ENCODE data around the gene TSR1.
A peak's percentile ranks its signal among the peaks of the same experiment; 100 is the strongest.

The TSR1 gene

GRCh38 chr17:2336215-2336851, at the start of gene TSR1:
TSS of gene TSR1 (minus strand) at chr17:2336457. CDS start at chr17:2336427, 30 bp downstream.
- peak; percentile 83 for DNase-seq

GRCh38 chr17:2385240-2386210, 49.3 kb upstream of the TSR1 start:
- no peak for DNase-seq

- DNase-seq = no peak
Measured at GRCh38 chr17:2384439-2385127, 48.3 kb upstream of the TSR1 start.

- no peak for DNase-seq
Measured at GRCh38 chr17:2383628-2384167, 47.4 kb upstream of the TSR1 start.

GRCh38 chr17:2380950-2381649, 44.8 kb upstream of the TSR1 start:
- DNase-seq = no peak

GRCh38 chr17:2380226-2380922, 44.1 kb upstream of the TSR1 start:
- DNase-seq = no peak

- DNase-seq = no peak
Measured at GRCh38 chr17:2379489-2380225, 43.4 kb upstream of the TSR1 start.

GRCh38 chr17:2378905-2379304, 42.6 kb upstream of the TSR1 start:
- no peak for DNase-seq

GRCh38 chr17:2377659-2378058, 41.4 kb upstream of the TSR1 start:
- DNase-seq = no peak

GRCh38 chr17:2376107-2376506, 39.9 kb upstream of the TSR1 start:
- DNase-seq = no peak

GRCh38 chr17:2375406-2375805, 39.1 kb upstream of the TSR1 start:
- DNase-seq = no peak

GRCh38 chr17:2374549-2375285, 38.5 kb upstream of the TSR1 start:
- no peak for DNase-seq

- no peak for DNase-seq
Measured at GRCh38 chr17:2373179-2373578, 36.9 kb upstream of the TSR1 start.

- no peak for DNase-seq
Measured at GRCh38 chr17:2372681-2373080, 36.4 kb upstream of the TSR1 start.

- no peak for DNase-seq
Measured at GRCh38 chr17:2372180-2372579, 35.9 kb upstream of the TSR1 start.

GRCh38 chr17:2371183-2372130, 35.2 kb upstream of the TSR1 start:
- no peak for DNase-seq

GRCh38 chr17:2370211-2370589, 33.9 kb upstream of the TSR1 start:
- DNase-seq = no peak

GRCh38 chr17:2369551-2370210, 33.4 kb upstream of the TSR1 start:
- DNase-seq = no peak

GRCh38 chr17:2369039-2369438, 32.8 kb upstream of the TSR1 start:
- DNase-seq = no peak
